ENCODE results near the gene DDX24.

DNA sequence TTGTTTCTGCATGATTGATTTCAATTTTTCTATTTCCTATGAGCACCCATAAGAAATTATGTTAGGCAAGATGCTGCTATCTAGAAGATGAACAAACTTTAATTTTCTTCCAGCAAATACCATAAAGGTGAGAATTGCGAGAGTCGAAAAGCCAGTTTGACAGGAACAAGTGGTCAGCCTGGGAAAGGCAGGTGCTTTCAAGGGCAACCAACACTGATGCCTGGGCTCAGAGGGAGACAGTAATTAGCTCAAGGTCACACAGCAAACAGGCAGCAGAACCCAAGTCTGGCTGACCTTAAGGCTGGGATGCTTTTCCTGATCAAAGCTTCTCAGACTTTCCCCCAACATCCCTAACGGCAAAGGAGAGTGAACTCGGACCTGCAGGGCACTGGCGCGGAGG lies 61.7 kb downstream of the DDX24 start:
- TF ChIP-seq SIN3A (IDR thresholded peaks at IDR 0.05; ENCODE audit: borderline replicate concordance in 2 of 2, control insufficient read depth in 1 of 2, low read depth in 2 of 2, low read length in 2 of 2) (no peak), ZBTB1 (CRISPR knock-in tag; IDR thresholded peaks at IDR 0.05; ENCODE audit: borderline replicate concordance, low read depth) (no peak), ZEB2 (IDR thresholded peaks at IDR 0.05) (no peak), ZNF124 (CRISPR knock-in tag; IDR thresholded peaks at IDR 0.05) (no peak), IRF9 (tag; IDR thresholded peaks at IDR 0.05) (no peak), CEBPB (tag; IDR thresholded peaks at IDR 0.05) (no peak), MTA3 (IDR thresholded peaks at IDR 0.05; ENCODE audit: borderline replicate concordance) (no peak), ELK1 (CRISPR knock-in tag; IDR thresholded peaks at IDR 0.05) (no peak), POLR2A (conservative IDR thresholded peaks at IDR 0.05) (no peak), SP2 (IDR thresholded peaks at IDR 0.05; ENCODE audit: extremely low read depth, low read depth, low read length, poor library complexity, severe bottlenecking) (no peak), CTBP1 (IDR thresholded peaks at IDR 0.05; ENCODE audit: borderline replicate concordance) (no peak)
- TF ChIP-seq, protein P1, sequence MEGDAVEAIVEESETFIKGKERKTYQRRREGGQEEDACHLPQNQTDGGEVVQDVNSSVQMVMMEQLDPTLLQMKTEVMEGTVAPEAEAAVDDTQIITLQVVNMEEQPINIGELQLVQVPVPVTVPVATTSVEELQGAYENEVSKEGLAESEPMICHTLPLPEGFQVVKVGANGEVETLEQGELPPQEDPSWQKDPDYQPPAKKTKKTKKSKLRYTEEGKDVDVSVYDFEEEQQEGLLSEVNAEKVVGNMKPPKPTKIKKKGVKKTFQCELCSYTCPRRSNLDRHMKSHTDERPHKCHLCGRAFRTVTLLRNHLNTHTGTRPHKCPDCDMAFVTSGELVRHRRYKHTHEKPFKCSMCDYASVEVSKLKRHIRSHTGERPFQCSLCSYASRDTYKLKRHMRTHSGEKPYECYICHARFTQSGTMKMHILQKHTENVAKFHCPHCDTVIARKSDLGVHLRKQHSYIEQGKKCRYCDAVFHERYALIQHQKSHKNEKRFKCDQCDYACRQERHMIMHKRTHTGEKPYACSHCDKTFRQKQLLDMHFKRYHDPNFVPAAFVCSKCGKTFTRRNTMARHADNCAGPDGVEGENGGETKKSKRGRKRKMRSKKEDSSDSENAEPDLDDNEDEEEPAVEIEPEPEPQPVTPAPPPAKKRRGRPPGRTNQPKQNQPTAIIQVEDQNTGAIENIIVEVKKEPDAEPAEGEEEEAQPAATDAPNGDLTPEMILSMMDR (IDR thresholded peaks at IDR 0.05 in 2 of 3, conservative IDR thresholded peaks at IDR 0.05 in 1 of 3; ENCODE audit: insufficient read depth in 2 of 3, low read depth in 1 of 3, low read length in 3 of 3) = no peak
- TF ChIP-seq, protein P2, sequence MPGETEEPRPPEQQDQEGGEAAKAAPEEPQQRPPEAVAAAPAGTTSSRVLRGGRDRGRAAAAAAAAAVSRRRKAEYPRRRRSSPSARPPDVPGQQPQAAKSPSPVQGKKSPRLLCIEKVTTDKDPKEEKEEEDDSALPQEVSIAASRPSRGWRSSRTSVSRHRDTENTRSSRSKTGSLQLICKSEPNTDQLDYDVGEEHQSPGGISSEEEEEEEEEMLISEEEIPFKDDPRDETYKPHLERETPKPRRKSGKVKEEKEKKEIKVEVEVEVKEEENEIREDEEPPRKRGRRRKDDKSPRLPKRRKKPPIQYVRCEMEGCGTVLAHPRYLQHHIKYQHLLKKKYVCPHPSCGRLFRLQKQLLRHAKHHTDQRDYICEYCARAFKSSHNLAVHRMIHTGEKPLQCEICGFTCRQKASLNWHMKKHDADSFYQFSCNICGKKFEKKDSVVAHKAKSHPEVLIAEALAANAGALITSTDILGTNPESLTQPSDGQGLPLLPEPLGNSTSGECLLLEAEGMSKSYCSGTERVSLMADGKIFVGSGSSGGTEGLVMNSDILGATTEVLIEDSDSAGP (CRISPR knock-in tag; IDR thresholded peaks at IDR 0.05) = no peak
